Peyer's patch (tissue), 4 donors: Measurements from ENCODE around the gene WBP2.

Experiments used
- CTCF ChIP-seq, 6 experiments: fragments of 450-650 bp in 4 of 6; fragments of 200-600 bp in 2 of 6; sonication (generic) in 1 of 6; IDR thresholded peaks; one replicate each; pipeline ENCODE4 v1.5.1; 2017 to 2019; ENCODE audit warnings: antibody characterized with exemption in 6 of 6, mild to moderate bottlenecking in 3 of 6, moderate library complexity in 1 of 6
- POLR2A ChIP-seq, 2 donors: fragments of 450-650 bp; IDR thresholded peaks; one replicate each; pipeline ENCODE4 v1.5.1; 2017; ENCODE audit warnings: antibody characterized with exemption in 2 of 2, mild to moderate bottlenecking in 2 of 2, moderate library complexity in 2 of 2

- TF ChIP-seq POLR2A (IDR thresholded peaks at IDR 0.05): no peak
- TF ChIP-seq CTCF (IDR thresholded peaks at IDR 0.05): no peak
Observed at GRCh38 chr17:75902406-75902805, 47.3 kb upstream of the WBP2 start.
